Breast epithelium (tissue), 3 donors: ENCODE data around the gene RARG.

Source experiments
- POLR2A ChIP-seq: fragments of 450-650 bp; IDR thresholded peaks from one replicate; pipeline ENCODE4 v1.6.1; 2016; ENCODE audit warnings: antibody characterized with exemption, mild to moderate bottlenecking, moderate library complexity
- POLR2AphosphoS5 ChIP-seq, 3 donors: sonication (generic); formaldehyde crosslinking; IDR thresholded peaks; one replicate each; pipeline ENCODE4 v1.6.1; 2017; ENCODE audit warnings: antibody characterized with exemption in 3 of 3
- TF ChIP-seq, protein P1 (sequence below), 3 donors: fragments of 450-650 bp; IDR thresholded peaks; one replicate each; pipeline ENCODE4 v1.5.1; 2016 to 2017; ENCODE audit warnings: antibody characterized with exemption in 3 of 3, mild to moderate bottlenecking in 3 of 3, moderate library complexity in 3 of 3

- TF ChIP-seq POLR2AphosphoS5 (IDR thresholded peaks at IDR 0.05) = no peak
- TF ChIP-seq, protein P1, sequence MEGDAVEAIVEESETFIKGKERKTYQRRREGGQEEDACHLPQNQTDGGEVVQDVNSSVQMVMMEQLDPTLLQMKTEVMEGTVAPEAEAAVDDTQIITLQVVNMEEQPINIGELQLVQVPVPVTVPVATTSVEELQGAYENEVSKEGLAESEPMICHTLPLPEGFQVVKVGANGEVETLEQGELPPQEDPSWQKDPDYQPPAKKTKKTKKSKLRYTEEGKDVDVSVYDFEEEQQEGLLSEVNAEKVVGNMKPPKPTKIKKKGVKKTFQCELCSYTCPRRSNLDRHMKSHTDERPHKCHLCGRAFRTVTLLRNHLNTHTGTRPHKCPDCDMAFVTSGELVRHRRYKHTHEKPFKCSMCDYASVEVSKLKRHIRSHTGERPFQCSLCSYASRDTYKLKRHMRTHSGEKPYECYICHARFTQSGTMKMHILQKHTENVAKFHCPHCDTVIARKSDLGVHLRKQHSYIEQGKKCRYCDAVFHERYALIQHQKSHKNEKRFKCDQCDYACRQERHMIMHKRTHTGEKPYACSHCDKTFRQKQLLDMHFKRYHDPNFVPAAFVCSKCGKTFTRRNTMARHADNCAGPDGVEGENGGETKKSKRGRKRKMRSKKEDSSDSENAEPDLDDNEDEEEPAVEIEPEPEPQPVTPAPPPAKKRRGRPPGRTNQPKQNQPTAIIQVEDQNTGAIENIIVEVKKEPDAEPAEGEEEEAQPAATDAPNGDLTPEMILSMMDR (IDR thresholded peaks at IDR 0.05) = no peak
- TF ChIP-seq POLR2A = no peak
Measured at GRCh38 chr12:53161119-53161911, 70.7 kb downstream of the RARG start.
